Testis (tissue), 2 donors: ENCODE results near the gene EYS.

Experiments
- CTCF ChIP-seq, 3 experiments: fragments of 450-650 bp in 2 of 3; fragments of 200-600 bp in 1 of 3; sonication (generic) in 1 of 3; IDR thresholded peaks; one replicate each; pipeline ENCODE4 v1.5.1; 2016 to 2019; ENCODE audit warnings: antibody characterized with exemption in 3 of 3, mild to moderate bottlenecking in 2 of 3, moderate library complexity in 1 of 3
- POLR2A ChIP-seq: fragments of 450-650 bp; IDR thresholded peaks from one replicate; pipeline ENCODE4 v1.6.1; 2017; ENCODE audit warnings: antibody characterized with exemption, mild to moderate bottlenecking, moderate library complexity

GRCh38 chr6:63998991-63999390 is 1708.0 kb downstream of the EYS start:
- TF ChIP-seq POLR2A = no peak
- no peak for TF ChIP-seq CTCF (IDR thresholded peaks at IDR 0.05)
